Tibial nerve (tissue), 4 donors: ENCODE measurements around the gene JARID2. TPM values are rescaled to one million over a fixed set of nuclear protein-coding genes. Genes with fewer than 3 reads are reported as not detected.

ENCODE experiments used
- DNase-seq, 2 donors: peaks; one replicate each; pipeline ENCODE4 v3.0.0-alpha.2; 2019; ENCODE audit warnings: low spot score in 2 of 2
- H3K27ac ChIP-seq, 4 donors: fragments of 200-600 bp; sonication (generic) in 3 of 4; one replicate each; pipeline ENCODE4 v1.5.1; 2017 to 2019; ENCODE audit warnings: mild to moderate bottlenecking in 1 of 4
- H3K27me3 ChIP-seq, 2 donors: fragments of 200-600 bp; sonication (generic) in 1 of 2; one replicate each; pipeline versions ENCODE4 v1.5.1 to v1.6.0; 2017 to 2019
- H3K36me3 ChIP-seq, 3 donors: fragments of 200-600 bp; sonication (generic); one replicate each; pipeline ENCODE4 v1.5.1; 2018 to 2019
- H3K4me1 ChIP-seq, 4 donors: fragments of 200-600 bp; sonication (generic) in 3 of 4; one replicate each; pipeline ENCODE4 v1.5.1; 2017 to 2019
- H3K4me3 ChIP-seq, 4 donors: fragments of 200-600 bp; sonication (generic) in 3 of 4; one replicate each; pipeline ENCODE4 v1.5.1; 2017 to 2019; ENCODE audit warnings: mild to moderate bottlenecking in 1 of 4, moderate library complexity in 1 of 4
- H3K9me3 ChIP-seq, 4 donors: fragments of 200-600 bp; sonication (generic) in 3 of 4; one replicate each; pipeline ENCODE4 v1.5.1; 2017 to 2019
- EP300 ChIP-seq, 2 donors: sonication (generic); formaldehyde crosslinking; IDR thresholded peaks; one replicate each; pipeline ENCODE4 v1.6.1; 2017; ENCODE audit warnings: antibody characterized with exemption in 2 of 2, mild to moderate bottlenecking in 1 of 2
- POLR2A ChIP-seq, 2 donors: fragments of 450-650 bp; IDR thresholded peaks; one replicate each; pipeline ENCODE4 v1.6.1; 2017; ENCODE audit warnings: antibody characterized with exemption in 2 of 2, mild to moderate bottlenecking in 2 of 2, moderate library complexity in 2 of 2
- WGBS, 2 donors: methylation state at CpG; one replicate each; pipeline ENCODE4 v1.1.5; 2018; 5-methylcytosine and 5-hydroxymethylcytosine counted together
- total RNA-seq, 4 donors: library from RNA; depleted of rRNA; stranded (reverse); fragments of >200 nt; gene quantifications; one replicate each; pipeline ENCODE4 v1.1.0, GENCODE V29; 2016
- TF ChIP-seq, protein P1 (sequence below), 5 experiments: fragments of 200-600 bp in 3 of 5; fragments of 450-650 bp in 2 of 5; sonication (generic) in 3 of 5; IDR thresholded peaks; one replicate each; pipeline ENCODE4 v1.5.1; 2016 to 2019; ENCODE audit warnings: antibody characterized with exemption in 5 of 5, mild to moderate bottlenecking in 3 of 5, moderate library complexity in 2 of 5

JARID2 gene
- total RNA-seq, 4 donors from 2014 or later = 9.0 to 26.1 (median 9.8) TPM

DNA sequence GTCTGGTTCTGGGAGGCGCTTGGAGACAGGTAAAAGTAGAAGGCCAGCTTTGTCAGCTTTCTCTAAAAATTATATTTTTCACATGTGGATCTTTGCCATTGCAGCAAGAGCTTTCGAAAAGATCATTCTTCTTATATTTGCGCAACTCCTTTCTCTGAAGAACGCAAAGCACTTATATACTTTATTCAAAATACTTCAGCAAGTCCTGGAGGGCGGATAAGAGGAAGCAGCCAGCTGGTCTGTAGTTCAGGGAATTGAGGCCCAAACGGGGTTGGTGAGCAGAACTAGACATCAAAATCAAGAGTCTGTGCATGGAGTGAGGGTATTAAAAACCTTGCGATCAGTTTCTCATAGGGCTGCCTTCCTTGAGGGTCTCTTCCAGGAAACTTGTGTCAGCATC lies 234.7 kb downstream of the JARID2 start:
- Histone ChIP-seq H3K27ac (no peak overlapping the region), H3K4me1 (peaks cover 0 to 37% (median 4%) of the 10 kb centered on the region in 4 donors), H3K36me3 (no peaks in the 10 kb centered on the region), H3K27me3 (no peaks in the 10 kb centered on the region), H3K4me3 (no peak overlapping the region), H3K9me3 (no peaks in the 10 kb centered on the region)
- DNase-seq = no peak
- WGBS, 2 donors = 78 to 84% methylated on average over 7 of the region's 7 CpGs
- TF ChIP-seq EP300 (IDR thresholded peaks at IDR 0.05) (no peak), POLR2A (IDR thresholded peaks at IDR 0.05) (no peak)
- TF ChIP-seq, protein P1, sequence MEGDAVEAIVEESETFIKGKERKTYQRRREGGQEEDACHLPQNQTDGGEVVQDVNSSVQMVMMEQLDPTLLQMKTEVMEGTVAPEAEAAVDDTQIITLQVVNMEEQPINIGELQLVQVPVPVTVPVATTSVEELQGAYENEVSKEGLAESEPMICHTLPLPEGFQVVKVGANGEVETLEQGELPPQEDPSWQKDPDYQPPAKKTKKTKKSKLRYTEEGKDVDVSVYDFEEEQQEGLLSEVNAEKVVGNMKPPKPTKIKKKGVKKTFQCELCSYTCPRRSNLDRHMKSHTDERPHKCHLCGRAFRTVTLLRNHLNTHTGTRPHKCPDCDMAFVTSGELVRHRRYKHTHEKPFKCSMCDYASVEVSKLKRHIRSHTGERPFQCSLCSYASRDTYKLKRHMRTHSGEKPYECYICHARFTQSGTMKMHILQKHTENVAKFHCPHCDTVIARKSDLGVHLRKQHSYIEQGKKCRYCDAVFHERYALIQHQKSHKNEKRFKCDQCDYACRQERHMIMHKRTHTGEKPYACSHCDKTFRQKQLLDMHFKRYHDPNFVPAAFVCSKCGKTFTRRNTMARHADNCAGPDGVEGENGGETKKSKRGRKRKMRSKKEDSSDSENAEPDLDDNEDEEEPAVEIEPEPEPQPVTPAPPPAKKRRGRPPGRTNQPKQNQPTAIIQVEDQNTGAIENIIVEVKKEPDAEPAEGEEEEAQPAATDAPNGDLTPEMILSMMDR (IDR thresholded peaks at IDR 0.05) = no peak

- no peak for DNase-seq
- Histone ChIP-seq H3K27me3 (no peaks in the 10 kb centered on the region), H3K4me1 (peaks cover 0 to 32% (median 3%) of the 10 kb centered on the region in 4 donors), H3K27ac (no peak overlapping the region), H3K4me3 (no peak overlapping the region), H3K36me3 (no peaks in the 10 kb centered on the region), H3K9me3 (no peaks in the 10 kb centered on the region)
- WGBS, 2 donors = 76 to 81% methylated on average over 10 of the region's 10 CpGs
- no peak for TF ChIP-seq EP300 (IDR thresholded peaks at IDR 0.05)
- no peak for TF ChIP-seq POLR2A (IDR thresholded peaks at IDR 0.05)
- TF ChIP-seq, protein P1 (IDR thresholded peaks at IDR 0.05) = no peak
Measured at GRCh38 chr6:15481390-15482291, 235.8 kb downstream of the JARID2 start.

DNA sequence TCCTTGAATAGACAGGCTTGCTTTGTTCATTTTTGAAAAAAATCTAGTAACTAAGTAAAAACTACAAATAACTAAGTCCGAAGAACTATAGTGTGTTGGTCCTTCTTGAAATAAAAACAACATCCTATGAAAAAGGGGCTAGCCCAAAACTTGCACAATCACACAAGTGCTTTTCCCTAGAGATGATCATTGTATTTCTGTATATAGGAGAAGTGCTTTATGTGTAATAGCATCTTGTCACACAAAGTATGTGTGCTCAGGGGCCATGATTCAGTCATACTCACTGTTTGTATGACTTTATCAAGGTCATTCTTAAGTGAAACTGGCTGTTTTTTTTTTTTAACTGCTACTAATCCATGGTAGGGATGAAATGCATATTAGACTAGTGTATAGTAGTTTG lies 237.2 kb downstream of the JARID2 start:
- Histone ChIP-seq H3K36me3 (peaks cover 0 to 10% (median 9%) of the 10 kb centered on the region in 3 donors), H3K27ac (no peak overlapping the region), H3K27me3 (no peaks in the 10 kb centered on the region), H3K9me3 (no peaks in the 10 kb centered on the region), H3K4me3 (no peak overlapping the region), H3K4me1 (peaks cover 0 to 20% (median 3%) of the 10 kb centered on the region in 4 donors)
- WGBS, 2 donors = 70 to 90% methylated on average over 1 of the region's 1 CpG
- TF ChIP-seq, protein P1 (IDR thresholded peaks at IDR 0.05) = no peak
- TF ChIP-seq EP300 (IDR thresholded peaks at IDR 0.05) = no peak
- no peak for TF ChIP-seq POLR2A (IDR thresholded peaks at IDR 0.05)
- no peak for DNase-seq

DNA sequence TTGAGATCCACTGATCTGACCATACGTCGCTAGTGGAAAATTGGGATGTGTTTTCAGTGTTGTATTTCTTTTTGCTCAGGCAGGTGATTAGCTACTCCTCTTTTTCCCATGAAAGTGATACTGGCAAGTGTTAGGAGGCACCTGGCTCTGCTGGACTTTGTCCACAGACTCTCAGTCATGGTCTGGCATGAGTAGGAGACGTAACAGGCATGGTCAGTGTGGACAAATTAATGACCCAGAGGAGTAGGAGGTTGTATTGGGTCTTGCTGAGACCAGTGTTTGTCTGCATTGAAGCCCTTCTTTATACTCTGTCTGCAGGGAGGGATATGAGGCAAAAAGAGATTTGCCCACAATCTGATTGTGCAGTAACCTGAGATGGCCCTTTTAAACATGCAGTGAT lies 238.3 kb downstream of the JARID2 start:
- TF ChIP-seq EP300 (IDR thresholded peaks at IDR 0.05) = no peak
- TF ChIP-seq, protein P1 (IDR thresholded peaks at IDR 0.05) = no peak
- Histone ChIP-seq H3K4me1 (peaks cover 0 to 20% (median 3%) of the 10 kb centered on the region in 4 donors), H3K27me3 (no peaks in the 10 kb centered on the region), H3K4me3 (no peak overlapping the region), H3K27ac (no peak overlapping the region), H3K36me3 (peaks cover 0 to 18% (median 10%) of the 10 kb centered on the region in 3 donors), H3K9me3 (no peaks in the 10 kb centered on the region)
- no peak for DNase-seq
- 84 to 85% methylated on average over 3 of the region's 3 CpGs for WGBS, 2 donors

- no peaks in the 10 kb centered on the region for H3K27me3 ChIP-seq
- no peaks in the 10 kb centered on the region for H3K9me3 ChIP-seq
- peaks cover 0 to 18% (median 10%) of the 10 kb centered on the region in 3 donors for H3K36me3 ChIP-seq
- H3K4me1 ChIP-seq = peaks cover 0 to 20% (median 3%) of the 10 kb centered on the region in 4 donors
- no peak overlapping the region for H3K4me3 ChIP-seq
- 90 to 91% methylated on average over 4 of the region's 4 CpGs for WGBS, 2 donors
- no peak overlapping the region for H3K27ac ChIP-seq
- DNase-seq = no peak
- TF ChIP-seq, protein P1 (IDR thresholded peaks at IDR 0.05) = no peak
- TF ChIP-seq EP300 (IDR thresholded peaks at IDR 0.05) = no peak
- no peak for TF ChIP-seq POLR2A (IDR thresholded peaks at IDR 0.05)
Measured at GRCh38 chr6:15484821-15485220, 239.0 kb downstream of the JARID2 start.
